ENCODE results near the gene COMMD6.

GRCh38 chr13:75541287-75541686, 3.6 kb upstream of the COMMD6 start:
- TF ChIP-seq CTCF (IDR thresholded peaks at IDR 0.05; ENCODE audit: insufficient read depth, low read depth, low read length) (no peak), EZH2 (IDR thresholded peaks at IDR 0.05; ENCODE audit: insufficient read depth, low read length) (no peak)
